Calu3 (cell line): ENCODE results near the gene ADAMTSL2. TPM values are rescaled to one million over a fixed set of nuclear protein-coding genes. Genes with fewer than 3 reads are reported as not detected.

Source experiments
- BruUV-seq: library from RNA; stranded (reverse); fragments of 400-500 nt; replicated peaks from 2 replicates; lab custom pipeline; 2021; lab: Mats Ljungman, UMichigan
- CTCF ChIA-PET: fragments of 300-600 bp; sonication (Branson Sonifier 250); formaldehyde crosslinking; loops from one replicate; lab custom pipeline; 2022; ENCODE audit warnings: antibody characterized with exemption; lab: Charles Lee
- DNase-seq: peaks from one replicate; pipeline ENCODE4 v3.0.0; 2022
- H3K27ac Mint-ChIP-seq: one replicate; pipeline ENCODE4 v1.8.0; 2022; ENCODE audit warnings: mixed read lengths; ENCODE audit not compliant: unreplicated experiment
- H3K27me3 Mint-ChIP-seq: one replicate; pipeline ENCODE4 v1.8.0; 2022; ENCODE audit warnings: mixed read lengths; ENCODE audit not compliant: unreplicated experiment
- H3K36me3 Mint-ChIP-seq: one replicate; pipeline ENCODE4 v1.8.0; 2022; ENCODE audit warnings: mild to moderate bottlenecking, moderate library complexity, mixed read lengths; ENCODE audit not compliant: insufficient read depth, unreplicated experiment
- H3K4me1 Mint-ChIP-seq: one replicate; pipeline ENCODE4 v1.8.0; 2022; ENCODE audit warnings: mild to moderate bottlenecking, low read depth, mixed read lengths; ENCODE audit not compliant: unreplicated experiment
- H3K4me3 Mint-ChIP-seq: one replicate; pipeline ENCODE4 v1.8.0; 2022; ENCODE audit warnings: mild to moderate bottlenecking, low read depth, moderate library complexity, mixed read lengths; ENCODE audit not compliant: unreplicated experiment
- H3K9me3 Mint-ChIP-seq: one replicate; pipeline ENCODE4 v1.8.0; 2022; ENCODE audit warnings: low read depth, mixed read lengths; ENCODE audit not compliant: unreplicated experiment
- CTCF ChIP-seq: fragments of 200-600 bp; IDR thresholded peaks from one replicate; pipeline ENCODE4 v1.8.0; 2022; ENCODE audit warnings: antibody characterized with exemption; ENCODE audit not compliant: unreplicated experiment
- intact Hi-C: fragments of 100-400 bp; cut with micrococcal nuclease; formaldehyde crosslinking; loops from one replicate; pipeline ENCODE4 v1.10.0; 2022; ENCODE audit not compliant: unreplicated experiment
- total RNA-seq: library from RNA; stranded (reverse); gene quantifications from 2 replicates; pipeline ENCODE4 v1.2.3, GENCODE V29; 2022

ADAMTSL2 gene
- total RNA-seq, 1 experiment from 2014 or later, result 0.14 TPM

DNA sequence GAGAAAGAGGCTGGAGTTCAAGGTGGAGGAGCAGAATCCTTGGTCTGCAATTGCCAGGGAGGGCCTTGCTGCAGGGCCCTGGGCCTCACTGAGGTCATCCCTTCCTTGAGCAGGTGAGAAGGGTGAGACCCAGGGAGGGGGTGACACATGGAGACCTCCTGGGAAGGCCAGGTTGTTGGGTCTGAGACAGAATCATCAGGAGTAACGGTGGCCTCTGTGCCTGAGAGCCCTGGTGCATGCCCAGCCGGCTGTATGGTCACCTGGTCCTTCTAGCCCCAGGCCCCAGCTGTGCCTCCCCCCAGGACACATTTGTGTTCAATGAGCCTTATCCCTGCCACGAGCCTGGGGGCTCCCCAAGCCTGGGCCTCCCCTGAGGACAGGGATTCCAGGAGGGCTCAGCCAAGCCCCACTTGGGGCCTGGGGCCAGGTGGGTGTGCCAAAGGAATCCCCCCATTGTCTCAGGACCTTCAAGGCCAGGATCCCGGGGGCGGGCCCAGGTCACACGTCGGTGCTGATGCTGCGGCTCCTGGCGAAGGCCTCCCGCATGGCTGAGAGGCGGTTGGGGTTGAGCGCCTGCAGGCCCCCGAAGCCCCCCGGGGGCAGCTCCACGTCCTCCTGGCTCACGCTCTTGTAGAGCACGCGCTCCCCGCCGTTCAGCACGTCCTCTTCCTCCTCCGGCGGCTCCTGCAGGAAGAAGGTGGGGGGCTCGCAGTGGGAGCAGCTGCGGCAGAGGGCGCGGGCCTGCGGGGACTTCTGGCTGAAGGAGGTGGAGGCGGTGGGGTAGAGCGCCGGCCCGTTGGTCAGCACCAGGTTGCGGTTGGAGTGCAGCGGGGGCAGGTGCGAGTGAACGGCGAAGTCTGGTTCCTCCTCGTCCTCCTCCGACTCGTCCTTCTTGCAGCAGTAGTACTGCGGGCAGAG, 44.3 kb downstream of the ADAMTSL2 start:
- intact Hi-C loops, result no loop called here
- no peak for DNase-seq
- Mint-ChIP-seq H3K27ac (no peak overlapping the region), H3K27me3 (peaks cover 91% of the 10 kb centered on the region), H3K36me3 (no peaks in the 10 kb centered on the region), H3K9me3 (no peaks in the 10 kb centered on the region), H3K4me3 (no peak overlapping the region), H3K4me1 (peaks cover 8% of the 10 kb centered on the region)
- CTCF ChIA-PET, result no interaction called here
- TF ChIP-seq CTCF, result no peak
- no TSS peak for BruUV-seq

- CTCF ChIA-PET, result no interaction called here
- H3K9me3 Mint-ChIP-seq, result no peaks in the 10 kb centered on the region
- H3K4me3 Mint-ChIP-seq, result no peak overlapping the region
- H3K4me1 Mint-ChIP-seq, result peaks cover 8% of the 10 kb centered on the region
- no peaks in the 10 kb centered on the region for H3K36me3 Mint-ChIP-seq
- DNase-seq, result no peak
- TF ChIP-seq CTCF, result no peak
- peaks cover 91% of the 10 kb centered on the region for H3K27me3 Mint-ChIP-seq
- intact Hi-C loops, result no loop called here
- H3K27ac Mint-ChIP-seq, result no peak overlapping the region
- BruUV-seq, result no TSS peak
Measured at GRCh38 chr9:133579601-133580418, 45.3 kb downstream of the ADAMTSL2 start.

- no TSS peak for BruUV-seq
- H3K27me3 Mint-ChIP-seq, result peaks cover 91% of the 10 kb centered on the region
Measured at GRCh38 chr9:133580419-133580738, 45.9 kb downstream of the ADAMTSL2 start.

DNA sequence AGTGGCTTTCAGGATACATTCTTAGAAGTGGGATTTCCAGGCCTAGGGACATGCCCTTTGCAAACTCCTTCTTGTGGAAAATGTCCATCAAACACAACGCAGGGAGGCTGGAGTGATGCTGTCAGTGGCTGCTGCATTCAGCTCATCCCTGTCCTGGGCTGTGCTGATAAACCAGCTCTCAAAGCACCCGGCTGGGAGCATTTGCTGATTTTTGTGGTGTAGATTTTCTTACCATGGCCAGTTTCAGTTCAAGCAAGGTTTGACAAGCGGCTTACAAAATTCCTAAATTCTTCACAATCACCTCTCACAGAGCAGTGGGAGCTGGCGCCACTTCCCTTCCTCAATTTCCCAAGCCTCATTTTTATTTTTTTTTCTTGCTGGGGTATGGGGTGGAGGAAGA, 46.5 kb downstream of the ADAMTSL2 start:
- Mint-ChIP-seq H3K36me3 (no peaks in the 10 kb centered on the region), H3K9me3 (no peaks in the 10 kb centered on the region), H3K27me3 (peaks cover 91% of the 10 kb centered on the region), H3K4me1 (peaks cover 8% of the 10 kb centered on the region), H3K4me3 (no peak overlapping the region), H3K27ac (no peak overlapping the region)
- CTCF ChIA-PET, result no interaction called here
- no peak for TF ChIP-seq CTCF
- DNase-seq, result no peak
- intact Hi-C loops, result no loop called here
- BruUV-seq, result no TSS peak

More at GRCh38 chr9:133580419-133580738, 45.9 kb downstream of the ADAMTSL2 start:
- intact Hi-C loops, result no loop called here
- CTCF ChIA-PET, result no interaction called here
- no peak overlapping the region for H3K4me3 Mint-ChIP-seq
- H3K36me3 Mint-ChIP-seq, result no peaks in the 10 kb centered on the region
- DNase-seq, result no peak
- no peak for TF ChIP-seq CTCF
- no peak overlapping the region for H3K27ac Mint-ChIP-seq
- H3K4me1 Mint-ChIP-seq, result peaks cover 8% of the 10 kb centered on the region
- no peaks in the 10 kb centered on the region for H3K9me3 Mint-ChIP-seq
